Tibial nerve (tissue), 3 donors: Measurements from ENCODE around the gene SPNS1.
A peak's percentile ranks its signal among the peaks of the same experiment; 100 is the strongest.

ENCODE experiments used
- POLR2A ChIP-seq, 2 donors: fragments of 450-650 bp; IDR thresholded peaks; one replicate each; pipeline ENCODE4 v1.6.1; 2017; ENCODE audit warnings: antibody characterized with exemption in 2 of 2, mild to moderate bottlenecking in 2 of 2, moderate library complexity in 2 of 2
- TF ChIP-seq, protein P1 (sequence below), 5 experiments: fragments of 200-600 bp in 3 of 5; fragments of 450-650 bp in 2 of 5; sonication (generic) in 3 of 5; IDR thresholded peaks; one replicate each; pipeline ENCODE4 v1.5.1; 2016 to 2019; ENCODE audit warnings: antibody characterized with exemption in 5 of 5, mild to moderate bottlenecking in 3 of 5, moderate library complexity in 2 of 5

GRCh38 chr16:28977703-28978662, 3.4 kb downstream of the SPNS1 start:
- TF ChIP-seq, protein P1, sequence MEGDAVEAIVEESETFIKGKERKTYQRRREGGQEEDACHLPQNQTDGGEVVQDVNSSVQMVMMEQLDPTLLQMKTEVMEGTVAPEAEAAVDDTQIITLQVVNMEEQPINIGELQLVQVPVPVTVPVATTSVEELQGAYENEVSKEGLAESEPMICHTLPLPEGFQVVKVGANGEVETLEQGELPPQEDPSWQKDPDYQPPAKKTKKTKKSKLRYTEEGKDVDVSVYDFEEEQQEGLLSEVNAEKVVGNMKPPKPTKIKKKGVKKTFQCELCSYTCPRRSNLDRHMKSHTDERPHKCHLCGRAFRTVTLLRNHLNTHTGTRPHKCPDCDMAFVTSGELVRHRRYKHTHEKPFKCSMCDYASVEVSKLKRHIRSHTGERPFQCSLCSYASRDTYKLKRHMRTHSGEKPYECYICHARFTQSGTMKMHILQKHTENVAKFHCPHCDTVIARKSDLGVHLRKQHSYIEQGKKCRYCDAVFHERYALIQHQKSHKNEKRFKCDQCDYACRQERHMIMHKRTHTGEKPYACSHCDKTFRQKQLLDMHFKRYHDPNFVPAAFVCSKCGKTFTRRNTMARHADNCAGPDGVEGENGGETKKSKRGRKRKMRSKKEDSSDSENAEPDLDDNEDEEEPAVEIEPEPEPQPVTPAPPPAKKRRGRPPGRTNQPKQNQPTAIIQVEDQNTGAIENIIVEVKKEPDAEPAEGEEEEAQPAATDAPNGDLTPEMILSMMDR (IDR thresholded peaks at IDR 0.05): peak in 1 of 5 experiments; percentile 19
- no peak for TF ChIP-seq POLR2A (IDR thresholded peaks at IDR 0.05)
